GM18505 (cell line): ENCODE measurements around the gene IGF1.

Experiments
- ATAC-seq: cut with Tn5 transposase; IDR thresholded peaks from one replicate; pipeline ENCODE4 v1.9.1; 2021; ENCODE audit not compliant: unreplicated experiment
- POLR2A ChIP-seq: IDR thresholded peaks from 4 replicates; pipeline ENCODE4 v1.6.1; 2011; ENCODE audit warnings: borderline replicate concordance; ENCODE audit not compliant: insufficient read depth, insufficient read length; ENCODE audit errors: extremely low read depth

The IGF1 gene

GRCh38 chr12:102438047-102438826 is 42.1 kb downstream of the IGF1 start:
- ATAC-seq = no peak
- TF ChIP-seq POLR2A = no peak

GRCh38 chr12:102437511-102437910 is 42.9 kb downstream of the IGF1 start:
- no peak for TF ChIP-seq POLR2A
- no peak for ATAC-seq

GRCh38 chr12:102436867-102437266 is 43.5 kb downstream of the IGF1 start:
- no peak for TF ChIP-seq POLR2A
- no peak for ATAC-seq

GRCh38 chr12:102435827-102436436 is 44.4 kb downstream of the IGF1 start:
- ATAC-seq = no peak
- TF ChIP-seq POLR2A = no peak

- no peak for ATAC-seq
- no peak for TF ChIP-seq POLR2A
Observed at GRCh38 chr12:102433304-102433703, 47.1 kb downstream of the IGF1 start.

- TF ChIP-seq POLR2A = no peak
- ATAC-seq = no peak
Observed at GRCh38 chr12:102430661-102431060, 49.7 kb downstream of the IGF1 start.

GRCh38 chr12:102429211-102430154 is 50.9 kb downstream of the IGF1 start:
- ATAC-seq = no peak
- TF ChIP-seq POLR2A = no peak

- no peak for TF ChIP-seq POLR2A
- ATAC-seq = no peak
Observed at GRCh38 chr12:102427543-102427941, 52.8 kb downstream of the IGF1 start.

- no peak for TF ChIP-seq POLR2A
- no peak for ATAC-seq
Observed at GRCh38 chr12:102426599-102427542, 53.5 kb downstream of the IGF1 start.

GRCh38 chr12:102425109-102426039 is 55.0 kb downstream of the IGF1 start:
- ATAC-seq = no peak
- no peak for TF ChIP-seq POLR2A

- no peak for ATAC-seq
- no peak for TF ChIP-seq POLR2A
Observed at GRCh38 chr12:102423462-102423861, 56.9 kb downstream of the IGF1 start.

- no peak for ATAC-seq
- TF ChIP-seq POLR2A = no peak
Observed at GRCh38 chr12:102421802-102422583, 58.4 kb downstream of the IGF1 start.
